Skeletal muscle satellite cell (primary cell): ENCODE measurements around the gene USF1.

Experiments
- H3K27me3 ChIP-seq: 2 replicates; pipeline ENCODE4 v1.7.0; 2013; ENCODE audit warnings: low read length; ENCODE audit not compliant: control insufficient read depth, insufficient read depth
- H3K36me3 ChIP-seq: 2 replicates; pipeline ENCODE4 v1.7.0; 2013; ENCODE audit warnings: mild to moderate bottlenecking, control low read depth, low read length; ENCODE audit not compliant: insufficient read depth
- H3K4me1 ChIP-seq: 2 replicates; pipeline ENCODE4 v1.7.0; 2013; ENCODE audit warnings: low read length; ENCODE audit not compliant: control insufficient read depth, insufficient read depth
- H3K4me2 ChIP-seq: 2 replicates; pipeline ENCODE4 v1.7.0; 2013; ENCODE audit warnings: mild to moderate bottlenecking, low read length
- H3K4me3 ChIP-seq: 2 replicates; pipeline ENCODE4 v1.7.0; 2013; ENCODE audit warnings: low read length
- H3K9ac ChIP-seq: 2 replicates; pipeline ENCODE4 v1.7.0; 2013; ENCODE audit warnings: mild to moderate bottlenecking, low read depth, low read length, moderate library complexity
- H3K9me3 ChIP-seq: replicated peaks from 2 replicates; pipeline ENCODE4 v1.7.0; 2013; ENCODE audit warnings: mild to moderate bottlenecking, control low read depth, low read length

Gene USF1

DNA sequence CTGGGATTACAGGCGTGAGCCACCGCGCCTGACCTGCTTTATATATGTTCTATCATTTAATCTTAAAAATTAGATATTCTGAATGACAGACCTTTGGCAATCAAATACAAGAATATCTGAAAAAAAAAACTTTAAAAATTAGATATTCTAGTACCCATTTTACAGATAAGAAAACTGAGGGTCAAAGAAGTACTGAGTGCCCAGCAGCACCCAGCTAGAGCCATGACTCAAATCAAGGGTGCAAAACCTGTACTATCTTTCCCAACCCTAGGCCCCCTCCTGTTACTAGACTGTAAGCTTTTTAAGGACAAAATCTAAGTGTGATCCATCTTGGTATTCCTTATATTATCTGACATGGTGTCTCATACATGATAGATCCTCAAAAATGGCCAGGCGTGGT, 15.6 kb upstream of the USF1 start:
- Histone ChIP-seq H3K4me1 (no peaks in the 10 kb centered on the region), H3K27me3 (no peaks in the 10 kb centered on the region), H3K36me3 (no peaks in the 10 kb centered on the region)

GRCh38 chr1:161059293-161059692, 13.5 kb upstream of the USF1 start:
- Histone ChIP-seq H3K4me3 (no peak overlapping the region), H3K9me3 (no peaks in the 10 kb centered on the region), H3K4me1 (no peaks in the 10 kb centered on the region), H3K36me3 (no peaks in the 10 kb centered on the region), H3K9ac (no peak overlapping the region), H3K4me2 (no peak overlapping the region), H3K27me3 (no peaks in the 10 kb centered on the region)

More for the DNA sequence above, 15.6 kb upstream of the USF1 start:
- Histone ChIP-seq H3K4me3 (no peak overlapping the region), H3K9ac (no peak overlapping the region), H3K4me2 (no peak overlapping the region), H3K9me3 (no peaks in the 10 kb centered on the region)

DNA sequence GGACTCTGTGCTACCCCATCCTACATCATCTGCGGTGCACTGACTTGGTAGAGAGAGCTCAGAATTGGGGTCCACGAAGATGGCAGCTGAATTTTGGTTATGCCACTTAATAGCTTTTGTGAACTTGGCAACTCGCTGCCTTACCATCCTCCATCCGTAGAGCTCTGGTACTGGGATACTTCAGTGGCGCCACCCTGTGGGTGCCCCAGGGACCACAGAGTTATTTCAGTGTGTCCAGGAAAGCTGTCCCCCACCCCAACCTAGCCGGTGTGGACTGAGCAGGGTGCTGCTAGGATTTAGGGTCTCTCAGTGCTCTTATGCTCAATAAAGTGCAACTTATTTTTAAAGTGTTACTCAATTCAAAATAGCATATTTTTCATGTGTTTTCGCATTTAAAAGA, 9.0 kb upstream of the USF1 start:
- H3K27me3 ChIP-seq = no peaks in the 10 kb centered on the region
- H3K4me1 ChIP-seq = peaks cover 5% of the 10 kb centered on the region
- H3K9ac ChIP-seq = no peak overlapping the region
- no peak overlapping the region for H3K4me3 ChIP-seq
- no peaks in the 10 kb centered on the region for H3K9me3 ChIP-seq
- H3K36me3 ChIP-seq = no peaks in the 10 kb centered on the region
- H3K4me2 ChIP-seq = no peak overlapping the region

- no peak overlapping the region for H3K4me2 ChIP-seq
- H3K36me3 ChIP-seq = no peaks in the 10 kb centered on the region
- no peaks in the 10 kb centered on the region for H3K27me3 ChIP-seq
- peaks cover 4% of the 10 kb centered on the region for H3K9me3 ChIP-seq
- peaks cover 5% of the 10 kb centered on the region for H3K4me1 ChIP-seq
- H3K4me3 ChIP-seq = no peak overlapping the region
- no peak overlapping the region for H3K9ac ChIP-seq
These were observed 8.5 kb upstream of the USF1 start for GRCh38 chr1:161054232-161054631.

GRCh38 chr1:161052899-161053298, 7.1 kb upstream of the USF1 start:
- no peak overlapping the region for H3K9ac ChIP-seq
- peaks cover 5% of the 10 kb centered on the region for H3K4me1 ChIP-seq
- H3K4me2 ChIP-seq = no peak overlapping the region
- H3K9me3 ChIP-seq = peaks cover 5% of the 10 kb centered on the region
- no peaks in the 10 kb centered on the region for H3K36me3 ChIP-seq
- H3K4me3 ChIP-seq = no peak overlapping the region
- no peaks in the 10 kb centered on the region for H3K27me3 ChIP-seq

GRCh38 chr1:161051219-161051618, 5.4 kb upstream of the USF1 start:
- Histone ChIP-seq H3K4me2 (no peak overlapping the region), H3K36me3 (no peaks in the 10 kb centered on the region), H3K9ac (no peak overlapping the region), H3K4me1 (peaks cover 10% of the 10 kb centered on the region), H3K27me3 (no peaks in the 10 kb centered on the region), H3K9me3 (peaks cover 5% of the 10 kb centered on the region), H3K4me3 (no peak overlapping the region)

GRCh38 chr1:161048949-161049722, 3.4 kb upstream of the USF1 start:
- Histone ChIP-seq H3K4me3 (no peak overlapping the region), H3K27me3 (no peaks in the 10 kb centered on the region), H3K4me1 (peaks cover 14% of the 10 kb centered on the region), H3K36me3 (no peaks in the 10 kb centered on the region), H3K4me2 (no peak overlapping the region), H3K9ac (no peak overlapping the region), H3K9me3 (peaks cover 5% of the 10 kb centered on the region)

GRCh38 chr1:161047436-161048420, 2.0 kb upstream of the USF1 start:
- Histone ChIP-seq H3K9me3 (peaks cover 5% of the 10 kb centered on the region), H3K36me3 (peaks cover 5% of the 10 kb centered on the region), H3K4me2 (no peak overlapping the region), H3K9ac (no peak overlapping the region), H3K4me1 (peaks cover 10% of the 10 kb centered on the region), H3K27me3 (no peaks in the 10 kb centered on the region), H3K4me3 (no peak overlapping the region)

DNA sequence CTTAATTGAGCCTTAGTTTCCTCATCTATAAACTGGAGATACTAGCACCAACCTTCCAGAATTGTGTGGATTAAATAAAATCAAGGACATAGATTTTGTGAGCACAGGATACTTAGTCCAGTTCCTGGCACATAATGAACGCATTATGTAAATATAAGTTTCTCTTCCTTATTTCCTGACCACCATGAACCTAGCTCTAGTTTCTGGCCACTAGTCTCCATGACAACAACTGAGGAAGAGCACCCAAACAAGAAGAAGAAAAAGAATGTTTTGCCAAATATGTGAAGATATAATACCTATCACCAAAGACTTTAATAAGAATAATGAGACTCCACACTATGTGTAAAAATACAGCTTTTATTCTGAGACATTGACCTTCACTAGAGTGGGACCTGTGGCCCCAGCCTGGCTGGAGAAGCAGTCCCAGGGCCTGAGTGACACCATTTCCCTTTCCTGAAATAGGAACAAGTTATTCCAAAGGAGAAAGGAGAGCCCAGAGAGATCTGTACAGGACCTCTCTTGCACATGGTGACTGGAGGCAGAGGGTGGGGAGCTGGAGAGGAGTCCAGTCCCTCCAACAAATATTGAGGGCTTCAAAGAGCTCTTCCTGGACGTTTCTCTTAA, 940 bp upstream of the USF1 start:
- H3K9me3 ChIP-seq = peaks cover 5% of the 10 kb centered on the region
- peak overlapping the region; percentile 96 for H3K4me2 ChIP-seq
- peaks cover 10% of the 10 kb centered on the region for H3K4me1 ChIP-seq
- peaks cover 15% of the 10 kb centered on the region for H3K36me3 ChIP-seq
- H3K9ac ChIP-seq = peak overlapping the region; percentile 96
- peak overlapping the region; percentile 97 for H3K4me3 ChIP-seq
- no peaks in the 10 kb centered on the region for H3K27me3 ChIP-seq

DNA sequence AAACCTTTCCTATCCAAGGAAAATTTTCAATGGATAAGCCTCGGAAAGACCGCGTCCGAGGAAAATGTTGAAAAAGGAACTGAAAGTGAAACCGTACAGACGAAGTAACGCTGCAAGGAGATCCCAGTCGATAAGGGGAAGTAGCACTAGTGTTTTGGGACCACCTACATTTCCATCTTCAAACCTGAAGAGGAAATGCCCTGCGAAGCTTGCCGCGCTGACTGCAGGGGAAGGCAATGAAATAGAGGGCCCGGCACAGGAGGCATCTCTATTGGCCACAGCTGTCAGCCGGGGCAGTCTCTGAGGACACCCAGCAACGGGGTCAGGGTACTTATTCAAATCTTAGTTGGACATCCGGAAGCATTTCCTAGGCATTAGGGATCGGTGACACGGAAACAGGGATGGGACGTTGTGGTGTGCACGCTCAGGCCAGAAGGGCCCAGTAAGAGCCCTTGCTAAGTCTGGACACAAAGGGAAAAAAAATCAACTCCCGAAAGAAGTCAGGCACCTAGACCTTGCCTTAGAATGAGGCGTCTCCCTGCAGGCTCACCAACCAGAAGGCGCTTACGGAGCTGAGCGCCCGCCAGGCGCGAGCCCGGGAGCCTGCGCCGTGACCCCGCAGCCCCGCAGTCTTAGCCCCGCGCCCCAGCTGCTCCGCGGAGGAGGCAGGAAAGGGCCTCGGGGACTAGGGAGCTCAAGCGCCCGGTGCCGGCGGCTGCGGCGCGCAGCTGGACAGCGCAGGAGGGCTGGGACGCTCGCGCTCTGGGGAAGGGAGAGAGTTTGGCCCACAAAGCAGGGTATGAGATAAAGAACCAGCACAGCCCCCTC, 655 bp downstream of the USF1 start:
- H3K4me1 ChIP-seq = peaks cover 10% of the 10 kb centered on the region
- peak overlapping the region; percentile 96 for H3K9ac ChIP-seq
- H3K4me3 ChIP-seq = peak overlapping the region; percentile 97
- H3K36me3 ChIP-seq = peaks cover 23% of the 10 kb centered on the region
- peaks cover 5% of the 10 kb centered on the region for H3K9me3 ChIP-seq
- H3K27me3 ChIP-seq = no peaks in the 10 kb centered on the region
- peak overlapping the region; percentile 96 for H3K4me2 ChIP-seq
